VCaP (cell line): ENCODE results near the gene ARID3B.

ENCODE experiments used
- H3K27ac ChIP-seq: fragments of 450-650 bp; 2 replicates; pipeline ENCODE4 v1.5.1; 2017
- TF ChIP-seq, protein P1 (sequence below): fragments of 450-650 bp; conservative IDR thresholded peaks from 2 replicates; pipeline ENCODE4 v1.5.1; 2017; ENCODE audit warnings: mild to moderate bottlenecking, moderate library complexity

Gene ARID3B

DNA sequence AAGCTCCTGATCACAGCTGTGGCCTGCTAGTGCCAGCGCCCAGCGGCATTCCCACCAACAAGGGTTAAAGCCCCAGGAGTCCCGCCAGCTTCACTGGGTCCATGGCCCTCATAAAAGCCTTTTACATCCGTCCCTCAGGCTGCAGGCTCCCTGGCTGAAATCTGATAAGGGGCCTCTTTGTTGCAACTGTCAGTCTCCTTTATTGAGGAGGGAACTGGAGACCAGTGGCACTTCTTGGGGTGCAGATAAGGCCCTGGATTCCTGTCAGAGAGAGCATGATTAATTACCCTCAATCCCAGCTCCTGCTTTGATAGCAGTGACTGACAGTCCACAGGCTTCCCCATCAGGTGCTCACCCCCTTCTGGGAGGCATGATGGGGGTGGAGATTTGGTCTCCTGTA lies 43.8 kb downstream of the ARID3B start:
- peak overlapping the region; percentile 8; the same call in 1 of the 2 replicates for H3K27ac ChIP-seq
- TF ChIP-seq, protein P1, sequence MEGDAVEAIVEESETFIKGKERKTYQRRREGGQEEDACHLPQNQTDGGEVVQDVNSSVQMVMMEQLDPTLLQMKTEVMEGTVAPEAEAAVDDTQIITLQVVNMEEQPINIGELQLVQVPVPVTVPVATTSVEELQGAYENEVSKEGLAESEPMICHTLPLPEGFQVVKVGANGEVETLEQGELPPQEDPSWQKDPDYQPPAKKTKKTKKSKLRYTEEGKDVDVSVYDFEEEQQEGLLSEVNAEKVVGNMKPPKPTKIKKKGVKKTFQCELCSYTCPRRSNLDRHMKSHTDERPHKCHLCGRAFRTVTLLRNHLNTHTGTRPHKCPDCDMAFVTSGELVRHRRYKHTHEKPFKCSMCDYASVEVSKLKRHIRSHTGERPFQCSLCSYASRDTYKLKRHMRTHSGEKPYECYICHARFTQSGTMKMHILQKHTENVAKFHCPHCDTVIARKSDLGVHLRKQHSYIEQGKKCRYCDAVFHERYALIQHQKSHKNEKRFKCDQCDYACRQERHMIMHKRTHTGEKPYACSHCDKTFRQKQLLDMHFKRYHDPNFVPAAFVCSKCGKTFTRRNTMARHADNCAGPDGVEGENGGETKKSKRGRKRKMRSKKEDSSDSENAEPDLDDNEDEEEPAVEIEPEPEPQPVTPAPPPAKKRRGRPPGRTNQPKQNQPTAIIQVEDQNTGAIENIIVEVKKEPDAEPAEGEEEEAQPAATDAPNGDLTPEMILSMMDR = no peak

DNA sequence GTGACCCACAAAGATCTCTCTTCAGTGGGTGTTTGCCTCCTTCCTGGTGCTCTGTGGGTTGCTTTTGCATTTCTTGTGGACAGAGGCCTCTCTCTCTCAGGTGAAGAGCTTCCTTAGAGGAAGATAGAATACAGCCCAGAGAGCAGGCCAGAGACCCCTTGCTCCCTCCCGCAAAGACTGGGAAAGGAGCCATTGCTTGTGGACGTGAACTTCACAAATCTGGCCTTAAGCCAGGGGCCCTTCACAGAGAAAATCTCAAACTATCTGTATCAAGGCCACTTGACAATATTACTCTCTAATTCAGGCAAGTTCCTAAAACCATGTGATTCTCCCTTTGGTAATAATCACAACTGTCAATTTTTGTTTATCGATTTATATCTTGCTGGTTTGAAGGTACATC lies 44.2 kb downstream of the ARID3B start:
- peak overlapping the region; percentile 8; the same call in 1 of the 2 replicates for H3K27ac ChIP-seq
- TF ChIP-seq, protein P1 = no peak

DNA sequence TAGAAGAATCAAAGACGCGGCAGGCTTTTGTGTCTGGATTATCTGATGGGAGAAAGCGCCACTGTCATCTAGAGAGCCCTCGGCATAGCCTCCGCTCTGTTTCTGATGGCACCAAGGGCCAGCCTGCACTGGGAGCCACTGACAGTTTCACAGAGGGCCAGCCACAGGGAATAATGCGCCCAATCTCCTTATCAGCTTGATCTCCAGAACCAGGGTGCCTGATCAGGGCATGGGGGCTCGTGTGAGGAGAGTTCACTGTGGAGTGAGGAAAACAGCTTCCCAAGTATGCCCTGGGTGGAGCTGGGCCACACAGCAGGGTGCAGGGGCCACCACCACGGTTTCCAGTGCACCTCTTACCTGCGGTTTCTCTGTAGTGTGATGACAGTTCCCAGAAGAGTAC lies 44.8 kb downstream of the ARID3B start:
- no peak overlapping the region for H3K27ac ChIP-seq
- TF ChIP-seq, protein P1 = no peak

DNA sequence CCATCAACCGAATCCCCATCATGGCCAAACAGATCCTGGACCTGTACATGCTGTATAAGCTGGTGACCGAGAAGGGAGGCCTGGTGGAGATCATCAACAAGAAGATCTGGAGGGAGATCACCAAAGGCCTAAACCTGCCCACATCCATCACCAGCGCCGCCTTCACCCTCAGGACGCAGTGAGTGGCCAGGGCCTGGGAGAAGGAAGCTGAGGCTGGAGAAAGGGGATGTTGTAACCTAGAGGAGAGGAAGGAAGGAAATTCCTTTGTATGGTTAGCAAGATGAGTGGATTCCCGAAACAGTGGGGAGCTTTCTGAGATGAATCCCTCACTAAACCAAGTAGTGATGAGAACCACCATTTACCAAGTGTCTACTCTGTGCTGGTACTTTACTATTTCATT lies 48.8 kb downstream of the ARID3B start:
- H3K27ac ChIP-seq = no peak overlapping the region
- TF ChIP-seq, protein P1 = no peak

DNA sequence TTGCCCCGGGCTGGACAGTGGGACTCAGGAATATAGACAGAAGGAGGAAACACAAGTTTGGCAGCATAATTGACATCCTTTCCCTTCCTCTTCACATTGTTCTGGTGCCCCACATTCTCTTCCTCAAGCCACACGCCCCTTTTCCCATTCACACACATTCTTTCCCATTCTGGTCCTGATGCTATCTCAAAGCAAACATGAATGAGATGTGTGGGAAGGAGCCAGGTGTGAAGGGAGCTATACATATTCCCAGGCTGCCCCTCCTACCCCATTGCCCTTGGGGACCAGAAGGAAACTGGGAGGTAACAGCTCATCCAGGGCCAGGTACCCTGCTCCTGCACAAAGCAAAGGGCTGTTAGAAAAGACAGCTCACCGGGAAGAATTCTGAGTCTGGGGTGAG lies 51.2 kb downstream of the ARID3B start:
- H3K27ac ChIP-seq = no peak overlapping the region
- TF ChIP-seq, protein P1 = no peak

DNA sequence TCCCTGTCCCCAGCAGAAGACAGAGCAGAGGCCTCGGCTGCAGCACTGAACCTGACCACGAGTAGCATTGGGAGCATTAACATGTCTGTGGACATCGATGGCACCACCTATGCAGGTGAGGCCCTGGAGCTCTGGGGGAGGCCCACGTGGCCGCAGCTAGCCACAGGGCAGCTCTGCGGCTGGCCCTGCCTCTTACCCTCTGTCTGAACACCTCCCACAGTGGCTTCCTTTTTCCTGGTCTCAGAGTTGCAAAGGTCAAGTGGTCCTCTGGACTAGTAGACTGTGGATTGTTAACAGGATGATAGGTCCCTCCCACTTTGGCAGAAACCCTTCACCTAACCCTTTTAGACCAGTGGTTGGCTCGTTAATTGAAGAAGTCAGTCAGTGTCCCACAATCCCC lies 52.1 kb downstream of the ARID3B start:
- TF ChIP-seq, protein P1 = no peak

DNA sequence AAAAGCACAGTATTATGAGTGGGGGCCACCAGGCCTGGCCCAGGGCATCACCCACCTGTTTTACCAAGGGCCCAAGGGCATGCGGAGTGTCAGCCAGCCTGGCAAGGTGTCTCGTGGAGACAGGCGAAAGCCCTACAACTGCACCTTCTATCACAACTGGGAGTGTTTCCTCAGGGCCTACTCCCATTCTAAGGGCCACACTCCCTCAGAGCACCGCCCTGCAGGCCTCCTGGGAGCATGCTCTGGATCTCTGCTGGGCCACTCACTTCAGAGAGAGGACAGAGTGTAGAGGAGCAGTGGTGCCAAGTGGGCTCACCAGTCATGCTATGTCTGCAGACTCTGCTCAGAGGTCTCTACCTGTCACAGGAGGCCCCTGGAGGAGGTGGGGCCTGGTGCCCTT lies 53.4 kb downstream of the ARID3B start:
- TF ChIP-seq, protein P1 = no peak
- H3K27ac ChIP-seq = no peak overlapping the region

More for the DNA sequence above, 52.1 kb downstream of the ARID3B start:
- no peak overlapping the region for H3K27ac ChIP-seq
